Esophagus squamous epithelium (tissue), 4 donors: ENCODE results near the gene MICAL2.

ENCODE experiments used
- CTCF ChIP-seq, 6 experiments: fragments of 450-650 bp in 4 of 6; fragments of 200-600 bp in 2 of 6; sonication (generic) in 2 of 6; IDR thresholded peaks; one replicate each; pipeline ENCODE4 v1.5.1; 2016 to 2019; ENCODE audit warnings: antibody characterized with exemption in 6 of 6, mild to moderate bottlenecking in 4 of 6, moderate library complexity in 4 of 6
- POLR2A ChIP-seq, 4 donors: fragments of 450-650 bp; IDR thresholded peaks; one replicate each; pipeline ENCODE4 v1.6.1; 2017; ENCODE audit warnings: antibody characterized with exemption in 4 of 4, mild to moderate bottlenecking in 4 of 4, moderate library complexity in 3 of 4

- TF ChIP-seq CTCF (IDR thresholded peaks at IDR 0.05) (no peak), POLR2A (IDR thresholded peaks at IDR 0.05) (no peak)
Measured at GRCh38 chr11:12150831-12151382, 40.5 kb downstream of the MICAL2 start.
